NCI-H1694 treated with DMSO at 0.1 percent for 48 hours (cell line): ENCODE results near the gene TLR9.
"Not testable (repeated sequence)": the region's sequence is repeated elsewhere in the genome, so short reads cannot be mapped to it uniquely, and the experiment has no call there.

Source experiments
- DNase-seq: peaks from one replicate; lab custom pipeline; 2025; lab: John Stamatoyannopoulos, UW

Gene TLR9

GRCh38 chr3:52194485-52195290 lies 30.8 kb downstream of the TLR9 start:
- no peak for DNase-seq

- no peak for DNase-seq
Measured at GRCh38 chr3:52193065-52193464, 32.4 kb downstream of the TLR9 start.

- DNase-seq = no peak
Measured at GRCh38 chr3:52191663-52192062, 33.8 kb downstream of the TLR9 start.

GRCh38 chr3:52190294-52191074 lies 35.0 kb downstream of the TLR9 start:
- DNase-seq = no peak

GRCh38 chr3:52188556-52188955 lies 36.9 kb downstream of the TLR9 start:
- DNase-seq = no peak

GRCh38 chr3:52186729-52187128 lies 38.7 kb downstream of the TLR9 start:
- DNase-seq = no peak

GRCh38 chr3:52185837-52186236 lies 39.6 kb downstream of the TLR9 start:
- DNase-seq = no peak

- no peak for DNase-seq
Measured at GRCh38 chr3:52185311-52185710, 40.1 kb downstream of the TLR9 start.

GRCh38 chr3:52184690-52185089 lies 40.8 kb downstream of the TLR9 start:
- DNase-seq = no peak

- DNase-seq = no peak
Measured at GRCh38 chr3:52183786-52184445, 41.5 kb downstream of the TLR9 start.

GRCh38 chr3:52182691-52183090 lies 42.8 kb downstream of the TLR9 start:
- no peak for DNase-seq

- DNase-seq = no peak
Measured at GRCh38 chr3:52182196-52182595, 43.2 kb downstream of the TLR9 start.

- DNase-seq = no peak
Measured at GRCh38 chr3:52181543-52181942, 43.9 kb downstream of the TLR9 start.

- DNase-seq = no peak
Measured at GRCh38 chr3:52178537-52178936, 46.9 kb downstream of the TLR9 start.

GRCh38 chr3:52178126-52178525 lies 47.3 kb downstream of the TLR9 start:
- DNase-seq = not testable (repeated sequence)

GRCh38 chr3:52177701-52178042 lies 47.8 kb downstream of the TLR9 start:
- no peak for DNase-seq

GRCh38 chr3:52176951-52177700 lies 48.3 kb downstream of the TLR9 start:
- no peak for DNase-seq

GRCh38 chr3:52176180-52176752 lies 49.2 kb downstream of the TLR9 start:
- DNase-seq = no peak

- no peak for DNase-seq
Measured at GRCh38 chr3:52175416-52176179, 49.8 kb downstream of the TLR9 start.

GRCh38 chr3:52174896-52175295 lies 50.5 kb downstream of the TLR9 start:
- DNase-seq = no peak

GRCh38 chr3:52173101-52173500 lies 52.3 kb downstream of the TLR9 start:
- DNase-seq = no peak
